AG10803 (cell line): Measurements from ENCODE around the gene ZNF165.
A peak's percentile ranks its signal among the peaks of the same experiment; 100 is the strongest.

ENCODE experiments used
- DNase-seq: peaks from one replicate; pipeline ENCODE4 v3.0.0; 2010; ENCODE audit warnings: low read depth
- H3K4me3 ChIP-seq: 2 replicates; pipeline ENCODE4 v1.5.1; 2011; ENCODE audit warnings: mild to moderate bottlenecking, low read length, control low read depth
- CTCF ChIP-seq: conservative IDR thresholded peaks from 2 replicates; pipeline ENCODE4 v1.5.1; 2011; ENCODE audit warnings: mild to moderate bottlenecking, low read length, control low read depth, inconsistent platforms

Gene ZNF165

GRCh38 chr6:28136585-28137504 is 56.5 kb downstream of the ZNF165 start:
- peak; percentile 96 for DNase-seq
- peak overlapping the region; percentile 92 for H3K4me3 ChIP-seq
- TF ChIP-seq CTCF: no peak

GRCh38 chr6:28137505-28137981 is 57.2 kb downstream of the ZNF165 start:
- H3K4me3 ChIP-seq: peak overlapping the region; percentile 92
- peak; percentile 35 for DNase-seq
- TF ChIP-seq CTCF: no peak
